ENCODE results near the gene FLG2.
A peak's percentile ranks its signal among the peaks of the same experiment; 100 is the strongest.

Gene FLG2

GRCh38 chr1:152349611-152350010 is 10.2 kb downstream of the FLG2 start:
- in situ Hi-C loops (cut with MboI; ENCODE audit: low sequenced_read_pairs, unreplicated experiment): no loop called here
- TF ChIP-seq, protein P1, sequence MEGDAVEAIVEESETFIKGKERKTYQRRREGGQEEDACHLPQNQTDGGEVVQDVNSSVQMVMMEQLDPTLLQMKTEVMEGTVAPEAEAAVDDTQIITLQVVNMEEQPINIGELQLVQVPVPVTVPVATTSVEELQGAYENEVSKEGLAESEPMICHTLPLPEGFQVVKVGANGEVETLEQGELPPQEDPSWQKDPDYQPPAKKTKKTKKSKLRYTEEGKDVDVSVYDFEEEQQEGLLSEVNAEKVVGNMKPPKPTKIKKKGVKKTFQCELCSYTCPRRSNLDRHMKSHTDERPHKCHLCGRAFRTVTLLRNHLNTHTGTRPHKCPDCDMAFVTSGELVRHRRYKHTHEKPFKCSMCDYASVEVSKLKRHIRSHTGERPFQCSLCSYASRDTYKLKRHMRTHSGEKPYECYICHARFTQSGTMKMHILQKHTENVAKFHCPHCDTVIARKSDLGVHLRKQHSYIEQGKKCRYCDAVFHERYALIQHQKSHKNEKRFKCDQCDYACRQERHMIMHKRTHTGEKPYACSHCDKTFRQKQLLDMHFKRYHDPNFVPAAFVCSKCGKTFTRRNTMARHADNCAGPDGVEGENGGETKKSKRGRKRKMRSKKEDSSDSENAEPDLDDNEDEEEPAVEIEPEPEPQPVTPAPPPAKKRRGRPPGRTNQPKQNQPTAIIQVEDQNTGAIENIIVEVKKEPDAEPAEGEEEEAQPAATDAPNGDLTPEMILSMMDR (IDR thresholded peaks at IDR 0.05; ENCODE audit: borderline replicate concordance, control extremely low read depth, extremely low read depth, insufficient read depth, missing control alignments): no peak
- DNase-seq (ENCODE audit: low spot score): no peak

DNA sequence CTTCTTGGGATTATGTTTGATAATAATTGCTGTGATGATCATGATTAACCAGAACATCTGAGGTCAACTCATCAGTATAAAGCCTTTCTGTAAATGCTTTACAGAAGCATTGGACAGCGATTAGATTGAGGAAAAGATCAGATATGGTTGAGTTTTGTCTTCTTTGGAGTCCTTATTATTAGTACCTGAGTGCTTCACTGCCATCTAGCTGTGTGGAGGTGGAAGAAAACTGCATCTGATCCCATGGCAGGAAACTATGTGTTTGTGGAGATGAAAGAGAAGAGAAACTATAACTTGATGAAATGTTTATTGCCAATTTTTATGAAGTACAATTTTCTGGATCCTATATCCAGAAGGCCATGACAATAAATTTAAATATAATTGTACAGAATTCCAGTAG is 11.4 kb downstream of the FLG2 start:
- no peak for DNase-seq (ENCODE audit: low spot score)
- TF ChIP-seq, protein P1 (IDR thresholded peaks at IDR 0.05; ENCODE audit: borderline replicate concordance, control extremely low read depth, extremely low read depth, insufficient read depth, missing control alignments): no peak
- in situ Hi-C loops (cut with MboI; ENCODE audit: low sequenced_read_pairs, unreplicated experiment): no loop called here

DNA sequence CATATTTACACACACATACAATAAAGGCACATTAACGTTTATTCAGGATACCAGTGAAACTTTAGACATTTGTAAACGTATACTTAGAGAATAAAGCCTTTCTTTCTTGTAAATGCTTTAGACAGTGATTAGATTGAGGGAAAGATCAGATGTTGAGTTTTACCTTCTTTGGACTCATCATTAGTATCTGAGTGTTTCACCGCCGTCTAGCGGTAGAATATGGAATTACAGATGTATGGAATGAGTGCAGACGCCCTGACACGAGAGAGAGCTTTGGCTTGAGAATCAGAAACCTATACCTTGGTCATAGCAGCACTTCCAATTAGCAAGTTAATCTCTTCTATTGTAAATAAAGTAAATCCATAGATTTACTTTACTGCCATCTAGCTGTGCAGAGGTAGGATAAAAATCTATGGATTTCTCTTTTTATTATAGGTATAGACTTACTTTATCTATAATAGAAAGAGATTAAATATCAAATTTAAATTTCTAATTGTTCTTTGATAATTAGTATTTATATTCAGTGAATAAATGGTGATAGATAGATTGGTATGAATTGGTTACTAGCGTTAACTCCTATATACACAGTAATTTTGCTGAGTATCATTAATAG is 12.6 kb downstream of the FLG2 start:
- in situ Hi-C loops (cut with MboI; ENCODE audit: low sequenced_read_pairs, unreplicated experiment): no loop called here
- TF ChIP-seq, protein P1 (IDR thresholded peaks at IDR 0.05; ENCODE audit: borderline replicate concordance, control extremely low read depth, extremely low read depth, insufficient read depth, missing control alignments): peak; percentile 77
- DNase-seq (ENCODE audit: low spot score): peak; percentile 18

GRCh38 chr1:152344438-152344837 is 15.4 kb downstream of the FLG2 start:
- in situ Hi-C loops (cut with MboI; ENCODE audit: low sequenced_read_pairs, unreplicated experiment): no loop called here

GRCh38 chr1:152343006-152343405 is 16.8 kb downstream of the FLG2 start:
- TF ChIP-seq, protein P1 (IDR thresholded peaks at IDR 0.05; ENCODE audit: borderline replicate concordance, control extremely low read depth, extremely low read depth, insufficient read depth, missing control alignments): no peak
- DNase-seq (ENCODE audit: low spot score): no peak
- in situ Hi-C loops (cut with MboI; ENCODE audit: low sequenced_read_pairs, unreplicated experiment): no loop called here

More at GRCh38 chr1:152344438-152344837, 15.4 kb downstream of the FLG2 start:
- TF ChIP-seq, protein P1 (IDR thresholded peaks at IDR 0.05; ENCODE audit: borderline replicate concordance, control extremely low read depth, extremely low read depth, insufficient read depth, missing control alignments): no peak
- no peak for DNase-seq (ENCODE audit: low spot score)

DNA sequence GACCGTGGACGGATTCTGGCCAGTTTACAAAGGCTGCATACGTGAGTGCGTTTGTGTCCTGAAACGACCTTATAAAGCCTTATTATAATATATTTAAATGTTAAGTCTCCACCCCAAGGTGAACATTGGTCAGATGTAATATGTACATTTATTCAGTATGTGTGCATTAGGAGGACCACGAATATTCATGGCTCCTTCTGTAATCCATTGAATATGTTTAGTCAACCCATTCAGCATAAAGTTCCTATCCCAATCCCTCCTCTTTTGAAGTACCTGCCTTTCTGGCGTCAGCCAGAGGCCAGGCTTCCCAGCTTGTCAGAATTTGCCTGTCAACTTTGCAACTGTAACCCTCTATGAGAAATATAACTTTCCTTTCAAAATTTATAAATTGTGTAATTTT is 24.4 kb downstream of the FLG2 start:
- TF ChIP-seq, protein P1 (IDR thresholded peaks at IDR 0.05; ENCODE audit: borderline replicate concordance, control extremely low read depth, extremely low read depth, insufficient read depth, missing control alignments): no peak
- in situ Hi-C loops (cut with MboI; ENCODE audit: low sequenced_read_pairs, unreplicated experiment): no loop called here
- DNase-seq (ENCODE audit: low spot score): no peak
